HepG2 (cell line): ENCODE results near the gene MATR3. TPM values are rescaled to one million over a fixed set of nuclear protein-coding genes. Genes with fewer than 3 reads are reported as not detected.

Source experiments
- ATAC-seq: fragments of 200-7000 bp; cut with Tn5 transposase; 3 replicates; pipeline ENCODE4 v1.9.1; 2020; ENCODE audit warnings: mild to moderate bottlenecking, moderate library complexity
- BruUV-seq: library from RNA; stranded (reverse); fragments of 400-500 nt; replicated peaks from 2 replicates; lab custom pipeline; 2021; lab: Mats Ljungman, UMichigan
- CTCF ChIA-PET: fragments of 300-600 bp; formaldehyde crosslinking; extraction: SDS; loops from one replicate; lab custom pipeline; 2021; ENCODE audit warnings: low total read pairs, inconsistent platforms, low intra/inter-chr PET ratio; lab: Yijun Ruan, JAX
- POLR2A ChIA-PET: fragments of 350-600 bp; sonication (Branson Sonifier 250); formaldehyde crosslinking; loops from one replicate; lab custom pipeline; 2020; ENCODE audit warnings: antibody characterized with exemption, inconsistent platforms; lab: Yijun Ruan, JAX
- DNase-seq: peaks from one replicate; pipeline ENCODE4 v3.0.0-alpha.2; 2015; ENCODE audit warnings: low spot score
- FAIRE-seq: peaks from 3 replicates; lab custom pipeline; 2011; peaks lifted over from hg19 to GRCh38; lab: Jason Lieb, UNC
- H2AFZ ChIP-seq: one replicate; pipeline ENCODE4 v1.6.1; 2011; ENCODE audit warnings: low read length, inconsistent platforms
- H3K27ac ChIP-seq: fragments of 300-600 bp; 3 replicates; pipeline ENCODE4 v1.8.0; 2011; ENCODE audit warnings: mixed run types, mild to moderate bottlenecking, mixed read lengths, low read length, inconsistent platforms; ENCODE audit not compliant: insufficient read depth; ENCODE audit errors: extremely low read length
- H3K27me3 ChIP-seq, 2 experiments: fragments of 200-600 bp in 1 of 2; 2 replicates in 1 of 2; 3 replicates in 1 of 2; pipeline versions ENCODE4 v1.6.0 to v1.8.0; 2011; ENCODE audit warnings: low read length in 2 of 2, mild to moderate bottlenecking in 2 of 2, moderate library complexity in 2 of 2, inconsistent platforms in 1 of 2; ENCODE audit not compliant: insufficient read depth in 2 of 2, control insufficient read depth in 1 of 2
- H3K36me3 ChIP-seq, 2 experiments: fragments of 200-600 bp in 1 of 2; replicated peaks in 1 of 2; 2 replicates in 1 of 2; 3 replicates in 1 of 2; pipeline versions ENCODE4 v1.5.1 to v1.8.0; 2011; ENCODE audit warnings: low read length in 2 of 2, inconsistent platforms in 1 of 2; ENCODE audit not compliant: insufficient read depth in 2 of 2, control insufficient read depth in 1 of 2
- H3K4me1 ChIP-seq: 2 replicates; pipeline ENCODE4 v1.5.1; 2012; ENCODE audit warnings: low read length, inconsistent platforms; ENCODE audit not compliant: insufficient read depth
- H3K4me2 ChIP-seq: 2 replicates; pipeline ENCODE4 v1.6.0; 2011; ENCODE audit warnings: low read depth, low read length, inconsistent platforms
- H3K4me3 ChIP-seq, 3 experiments: fragments of 200-600 bp in 1 of 3; sonication (generic), shearing (Covaris generic) in 1 of 3; replicated peaks in 1 of 3; 2 replicates each; pipeline ENCODE4 v1.5.1; 2011 to 2016; ENCODE audit warnings: low read length in 3 of 3, inconsistent platforms in 2 of 3, low read depth in 2 of 3, mild to moderate bottlenecking in 2 of 3, control low read depth in 1 of 3, mixed read lengths in 1 of 3; ENCODE audit not compliant: insufficient read depth in 1 of 3
- H3K79me2 ChIP-seq: one replicate; pipeline ENCODE4 v1.6.1; 2011; ENCODE audit warnings: low read length, inconsistent platforms; ENCODE audit not compliant: insufficient read depth
- H3K9ac ChIP-seq: 2 replicates; pipeline ENCODE4 v1.6.0; 2011; ENCODE audit warnings: mild to moderate bottlenecking, low read depth, low read length, inconsistent platforms; ENCODE audit not compliant: insufficient read depth
- H3K9me3 ChIP-seq: 2 replicates; pipeline ENCODE4 v1.5.1; 2012; ENCODE audit warnings: mild to moderate bottlenecking, low read length
- H4K20me1 ChIP-seq: 2 replicates; pipeline ENCODE4 v1.6.0; 2011; ENCODE audit warnings: inconsistent platforms, mild to moderate bottlenecking, low read length, moderate library complexity; ENCODE audit not compliant: insufficient read depth
- RBM22 ChIP-seq: fragments of 200-400 bp; formaldehyde crosslinking; optimal IDR thresholded peaks from 2 replicates; pipeline ENCODE3; 2017; ENCODE audit warnings: mild to moderate bottlenecking, low read length, moderate library complexity
- ZNF280D ChIP-seq: sonication (generic); formaldehyde crosslinking; IDR thresholded peaks from 2 replicates; pipeline ENCODE4 v1.5.1; 2020; ENCODE audit warnings: mild to moderate bottlenecking, missing genetic modification reagents
- ZNF318 ChIP-seq: sonication (generic); formaldehyde crosslinking; IDR thresholded peaks from 2 replicates; pipeline ENCODE4 v1.4.0; 2020; ENCODE audit warnings: mild to moderate bottlenecking, missing genetic modification reagents
- whole genome bisulfite sequencing: methylation state at CpG from one replicate; pipeline ENCODE4 v1.1.6; 2017; ENCODE audit warnings: low lambda C conversion rate; 5-methylcytosine and 5-hydroxymethylcytosine counted together
- in situ Hi-C: cut with HindIII; loops from 2 replicates; pipeline ENCODE4 v1.10.0; 2017; ENCODE audit warnings: low pct_unique_long_range_greater_than_20kb; ENCODE audit not compliant: extremely low pct_ligation_motif_present
- intact Hi-C: fragments of 100-400 bp; cut with micrococcal nuclease; formaldehyde crosslinking; loops from one replicate; pipeline ENCODE4 v1.10.0; 2022; ENCODE audit not compliant: unreplicated experiment
- polyA plus RNA-seq, 8 experiments: library from polyadenylated mRNA; depleted of rRNA in 3 of 8; stranded (reverse) in 7 of 8; unstranded in 1 of 8; fragments of >200 nt; fragmentation: Illumina TruSeq in 4 of 8; extraction: Trizol in 4 of 8; gene quantifications; 2 replicates each; pipeline versions ENCODE4 v1.2.1 to v1.2.3, GENCODE V29; 2011 to 2016; ENCODE audit warnings: low read depth in 4 of 8, missing spikeins in 1 of 8, mixed read lengths in 1 of 8; ENCODE audit not compliant: insufficient read depth in 1 of 8
- total RNA-seq, 5 experiments: library from RNA; depleted of rRNA; stranded (reverse); fragments of >200 nt; fragmentation: Illumina TruSeq; extraction: Trizol; gene quantifications; 2 replicates each; pipeline ENCODE4 v1.2.3, GENCODE V29; 2016; ENCODE audit warnings: low read depth in 1 of 5

MATR3 gene
- total and polyA plus RNA-seq, 2 of the 13 experiments (the other 11 are each of a cell fraction or from before 2014, with no cell fraction given), result 94.2 to 341 TPM

DNA sequence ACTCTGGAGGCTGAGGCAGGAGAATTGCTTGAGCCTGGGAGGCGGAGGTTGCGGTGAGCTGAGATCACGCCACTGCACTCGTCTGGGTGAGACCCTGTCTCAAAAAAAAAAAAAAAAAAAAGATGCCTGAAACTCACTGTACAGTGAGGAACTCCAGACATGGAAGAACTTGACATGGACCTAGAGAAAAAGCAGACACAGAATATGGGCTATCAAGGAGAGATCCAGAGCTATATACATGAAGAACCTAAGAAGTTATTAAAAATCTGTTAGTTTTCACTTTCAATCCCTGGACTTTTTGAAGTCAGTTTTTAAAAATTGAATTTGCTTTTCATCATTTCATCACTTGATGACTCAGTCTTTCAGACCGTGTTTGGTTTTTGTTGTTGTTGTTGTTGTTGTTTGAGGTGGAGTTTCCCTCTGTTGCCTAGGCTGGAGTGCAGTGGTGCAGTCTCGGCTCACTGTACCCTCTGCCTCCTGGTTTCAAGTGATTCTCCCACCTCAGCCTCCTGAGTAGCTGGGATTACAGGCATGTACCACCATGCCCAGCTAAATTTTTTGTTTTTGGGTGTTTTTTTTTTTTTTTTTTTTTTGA is 68.4 kb downstream of the MATR3 start:
- peaks cover 12 to 42% of the 10 kb centered on the region in 2 experiments for H3K36me3 ChIP-seq
- DNase-seq (no peak), FAIRE-seq (no peak), ATAC-seq (no peak)
- no peak overlapping the region for H3K4me3 ChIP-seq
- peaks cover 49% of the 10 kb centered on the region for H4K20me1 ChIP-seq
- no peak overlapping the region for H2AFZ ChIP-seq
- intact Hi-C loops, result no loop called here
- 96% methylated on average over 6 of the region's 6 CpGs for WGBS
- H3K27me3 ChIP-seq, result no peaks in the 10 kb centered on the region
- no peak overlapping the region for H3K4me2 ChIP-seq
- H3K9me3 ChIP-seq, result no peaks in the 10 kb centered on the region
- no peaks in the 10 kb centered on the region for H3K4me1 ChIP-seq
- BruUV-seq, result no TSS peak
- ChIA-PET POLR2A (interaction anchor here (0.7 kb wide), 1 partner anchor 17 kb away, joined by 4 read pairs; no protein-coding TSS in a partner anchor), CTCF (no interaction called here)
- TF ChIP-seq ZNF280D, result no peak
- peak; percentile 1 for TF ChIP-seq RBM22
- TF ChIP-seq ZNF318 (CRISPR knock-in tag), result no peak
- H3K27ac ChIP-seq, result no peak overlapping the region
- in situ Hi-C loops, result no loop called here
- peaks cover 48% of the 10 kb centered on the region for H3K79me2 ChIP-seq
- H3K9ac ChIP-seq, result no peak overlapping the region
